Retinal pigment epithelial cell (primary cell): ENCODE data around the gene IL18R1.

Experiments
- DNase-seq: peaks from one replicate; pipeline ENCODE4 v3.0.0-alpha.2; 2010; ENCODE audit warnings: low read depth
- H3K4me3 ChIP-seq: 2 replicates; pipeline ENCODE4 v1.5.1; 2011; ENCODE audit warnings: mild to moderate bottlenecking, low read length, control low read depth, moderate library complexity
- TF ChIP-seq, protein P1 (sequence below): conservative IDR thresholded peaks from 2 replicates; pipeline ENCODE4 v1.5.1; 2011; ENCODE audit warnings: low read depth, low read length, control low read depth, inconsistent platforms

Gene IL18R1

DNA sequence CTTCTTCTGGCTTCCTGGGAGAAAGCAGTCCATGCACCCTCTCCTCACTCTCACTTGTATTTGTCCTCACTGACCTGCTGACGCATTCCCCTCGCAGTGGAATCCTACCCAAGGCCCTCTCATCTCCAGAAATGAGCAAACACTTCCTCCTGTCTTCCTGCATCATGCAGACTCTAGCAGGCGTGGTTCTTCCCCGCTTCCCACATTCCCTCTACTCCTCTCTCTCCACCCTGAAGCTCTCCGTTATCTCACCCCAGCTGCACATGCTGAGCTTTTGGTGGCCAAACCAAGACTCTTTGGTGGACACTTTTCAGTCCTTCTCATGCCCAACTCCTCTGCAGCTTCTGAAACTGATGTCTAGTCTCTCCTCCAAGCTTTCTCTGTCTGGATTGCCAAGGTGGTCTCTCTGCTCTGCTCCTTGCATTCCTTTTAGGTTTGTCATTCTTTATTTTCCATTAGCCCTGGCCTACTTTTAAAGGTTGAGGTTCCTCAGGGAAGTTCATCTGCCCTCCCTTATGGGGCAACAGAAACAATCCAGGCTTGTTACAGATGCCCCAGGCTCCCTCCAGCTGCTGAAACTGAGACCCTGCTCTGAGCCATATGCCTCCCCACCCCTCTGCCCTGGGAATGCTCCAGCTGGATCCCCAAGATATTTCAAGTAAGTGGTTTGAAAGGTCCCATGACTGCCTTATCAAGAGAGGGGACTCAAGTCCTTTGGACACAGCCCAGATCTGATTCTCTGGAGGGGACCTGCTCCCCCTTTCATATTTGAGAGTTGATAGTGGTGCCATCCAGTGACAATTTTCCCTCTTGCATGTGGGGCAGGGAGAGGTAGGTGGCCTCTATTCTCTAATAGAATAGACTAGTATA lies 66.5 kb downstream of the IL18R1 start:
- TF ChIP-seq, protein P1, sequence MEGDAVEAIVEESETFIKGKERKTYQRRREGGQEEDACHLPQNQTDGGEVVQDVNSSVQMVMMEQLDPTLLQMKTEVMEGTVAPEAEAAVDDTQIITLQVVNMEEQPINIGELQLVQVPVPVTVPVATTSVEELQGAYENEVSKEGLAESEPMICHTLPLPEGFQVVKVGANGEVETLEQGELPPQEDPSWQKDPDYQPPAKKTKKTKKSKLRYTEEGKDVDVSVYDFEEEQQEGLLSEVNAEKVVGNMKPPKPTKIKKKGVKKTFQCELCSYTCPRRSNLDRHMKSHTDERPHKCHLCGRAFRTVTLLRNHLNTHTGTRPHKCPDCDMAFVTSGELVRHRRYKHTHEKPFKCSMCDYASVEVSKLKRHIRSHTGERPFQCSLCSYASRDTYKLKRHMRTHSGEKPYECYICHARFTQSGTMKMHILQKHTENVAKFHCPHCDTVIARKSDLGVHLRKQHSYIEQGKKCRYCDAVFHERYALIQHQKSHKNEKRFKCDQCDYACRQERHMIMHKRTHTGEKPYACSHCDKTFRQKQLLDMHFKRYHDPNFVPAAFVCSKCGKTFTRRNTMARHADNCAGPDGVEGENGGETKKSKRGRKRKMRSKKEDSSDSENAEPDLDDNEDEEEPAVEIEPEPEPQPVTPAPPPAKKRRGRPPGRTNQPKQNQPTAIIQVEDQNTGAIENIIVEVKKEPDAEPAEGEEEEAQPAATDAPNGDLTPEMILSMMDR = no peak
- DNase-seq = no peak
- no peak overlapping the region for H3K4me3 ChIP-seq

DNA sequence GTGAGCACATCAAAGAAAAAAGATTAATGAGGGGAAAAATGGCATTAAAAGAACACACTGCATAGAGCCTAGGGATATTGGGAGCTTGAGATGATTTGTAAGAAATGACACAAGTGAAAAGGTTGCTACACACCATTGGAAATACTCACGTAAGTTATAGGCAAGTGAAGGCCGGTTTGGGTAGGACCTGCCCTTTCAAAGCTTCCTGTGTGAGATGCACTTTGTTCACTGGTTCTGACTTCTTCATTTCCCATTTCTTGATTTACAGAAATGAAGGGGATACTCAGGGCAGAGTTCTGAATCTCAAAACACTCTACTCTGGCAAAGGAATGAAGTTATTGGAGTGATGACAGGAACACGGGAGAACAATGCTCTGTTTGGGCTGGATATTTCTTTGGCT lies 67.3 kb downstream of the IL18R1 start, which contains the start of gene IL18RAP:
IL18RAP (plus strand) TSS at position 251 of the 400 bp plus-strand sequence; CDS start at position 369, 118 bp downstream.
- TF ChIP-seq, protein P1 = no peak
- H3K4me3 ChIP-seq = no peak within 1 kb of the TSS
- DNase-seq = no peak

DNA sequence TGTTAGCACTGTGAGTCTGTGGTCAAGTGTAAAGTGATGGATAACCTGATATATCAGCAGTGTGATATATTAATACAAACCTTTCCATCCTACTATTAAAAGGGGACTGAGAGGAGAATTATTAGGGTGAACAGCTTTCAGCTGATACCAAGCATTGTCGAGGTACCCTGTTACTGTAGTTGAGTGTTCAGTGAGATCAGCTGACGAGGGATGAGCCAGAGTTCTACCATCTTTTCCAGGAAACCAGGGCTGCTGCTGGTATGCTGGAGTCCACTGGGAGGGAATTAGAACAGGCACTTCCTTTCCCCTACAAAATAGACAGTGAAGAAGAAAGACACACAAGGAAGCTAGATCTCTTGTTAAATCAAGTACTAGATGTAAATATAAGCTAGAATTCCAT lies 67.8 kb downstream of the IL18R1 start:
- DNase-seq = no peak
- H3K4me3 ChIP-seq = no peak overlapping the region
- TF ChIP-seq, protein P1 = no peak

DNA sequence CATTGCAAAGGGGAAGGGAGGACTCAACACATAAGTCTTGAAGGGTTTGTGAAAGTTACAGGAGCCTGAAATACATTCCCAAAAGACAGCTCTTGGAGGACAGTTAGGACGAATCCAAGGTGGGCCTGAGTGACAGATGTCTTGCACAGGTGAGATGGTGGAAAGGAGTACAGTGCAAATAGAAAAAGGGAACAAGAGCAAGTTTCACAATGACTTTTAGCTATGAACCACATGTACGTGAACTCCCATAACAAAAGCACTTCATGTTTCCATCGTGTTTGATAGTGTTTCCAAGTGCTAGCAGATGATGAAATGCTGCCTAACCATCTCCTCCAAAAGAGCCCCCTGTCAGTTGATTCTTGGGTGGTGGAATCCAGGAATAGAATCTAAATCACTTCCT lies 69.2 kb downstream of the IL18R1 start:
- no peak overlapping the region for H3K4me3 ChIP-seq
- DNase-seq = no peak
- TF ChIP-seq, protein P1 = no peak

GRCh38 chr2:102425441-102426132 lies 70.0 kb downstream of the IL18R1 start:
- no peak for DNase-seq
- no peak overlapping the region for H3K4me3 ChIP-seq
- TF ChIP-seq, protein P1 = no peak

- TF ChIP-seq, protein P1 = no peak
- DNase-seq = no peak
- no peak overlapping the region for H3K4me3 ChIP-seq
These were observed 71.7 kb downstream of the IL18R1 start for GRCh38 chr2:102427249-102427648.
